WERI-Rb-1 (cell line): ENCODE results near the gene C7orf25.

Experiments
- DNase-seq: peaks from one replicate; pipeline ENCODE4 v3.0.0-alpha.2; 2020
- H3K27ac ChIP-seq: fragments of 250-450 bp; sonication (Bioruptor Pico); 2 replicates; pipeline ENCODE4 v1.5.1; 2020; ENCODE audit warnings: mild to moderate bottlenecking, moderate library complexity
- H3K27me3 ChIP-seq: fragments of 250-450 bp; sonication (Bioruptor Pico); 2 replicates; pipeline ENCODE4 v1.5.1; 2021; ENCODE audit warnings: mild to moderate bottlenecking, low read depth, moderate library complexity; ENCODE audit not compliant: insufficient read depth, severe bottlenecking
- H3K36me3 ChIP-seq: fragments of 250-450 bp; sonication (Bioruptor Pico); 2 replicates; pipeline ENCODE4 v1.5.1; 2020; ENCODE audit warnings: mild to moderate bottlenecking, moderate library complexity
- H3K4me3 ChIP-seq: 2 replicates; pipeline ENCODE4 v1.5.1; 2011; ENCODE audit warnings: low read depth, mild to moderate bottlenecking, control low read depth, low read length
- H3K9me3 ChIP-seq: fragments of 250-450 bp; sonication (Bioruptor Pico); 2 replicates; pipeline ENCODE4 v1.5.1; 2021; ENCODE audit warnings: mild to moderate bottlenecking, moderate library complexity; ENCODE audit not compliant: severe bottlenecking
- CTCF ChIP-seq: IDR thresholded peaks from 2 replicates; pipeline ENCODE4 v1.5.1; 2011; ENCODE audit warnings: low read depth, mild to moderate bottlenecking, control low read depth, inconsistent platforms, low read length

C7orf25 gene

GRCh38 chr7:42940985-42941847, 29.3 kb upstream of the C7orf25 start:
- Histone ChIP-seq H3K9me3 (no peaks in the 10 kb centered on the region), H3K27ac (no peak overlapping the region)
- DNase-seq: peak; percentile 86

GRCh38 chr7:42939457-42940240, 27.8 kb upstream of the C7orf25 start:
- H3K9me3 ChIP-seq: no peaks in the 10 kb centered on the region
- DNase-seq: no peak
- H3K36me3 ChIP-seq: peaks cover 35% of the 10 kb centered on the region
- no peak for TF ChIP-seq CTCF
- H3K27ac ChIP-seq: no peak overlapping the region
- H3K27me3 ChIP-seq: no peaks in the 10 kb centered on the region
- H3K4me3 ChIP-seq: no peak overlapping the region

More at GRCh38 chr7:42940985-42941847, 29.3 kb upstream of the C7orf25 start:
- peaks cover 21% of the 10 kb centered on the region for H3K36me3 ChIP-seq
- no peaks in the 10 kb centered on the region for H3K27me3 ChIP-seq
- no peak overlapping the region for H3K4me3 ChIP-seq
- peak; percentile 81 for TF ChIP-seq CTCF

- no peak for TF ChIP-seq CTCF
Observed at GRCh38 chr7:42935861-42936260, 24.0 kb upstream of the C7orf25 start.

GRCh38 chr7:42934291-42934690, 22.4 kb upstream of the C7orf25 start:
- peaks cover 29% of the 10 kb centered on the region for H3K36me3 ChIP-seq
- no peaks in the 10 kb centered on the region for H3K27me3 ChIP-seq

More at GRCh38 chr7:42935861-42936260, 24.0 kb upstream of the C7orf25 start:
- no peak overlapping the region for H3K27ac ChIP-seq
- peaks cover 35% of the 10 kb centered on the region for H3K36me3 ChIP-seq
- no peak overlapping the region for H3K4me3 ChIP-seq
- DNase-seq: no peak
- H3K9me3 ChIP-seq: no peaks in the 10 kb centered on the region
- H3K27me3 ChIP-seq: no peaks in the 10 kb centered on the region

More at GRCh38 chr7:42934291-42934690, 22.4 kb upstream of the C7orf25 start:
- TF ChIP-seq CTCF: no peak
- Histone ChIP-seq H3K4me3 (no peak overlapping the region), H3K9me3 (no peaks in the 10 kb centered on the region), H3K27ac (no peak overlapping the region)
- no peak for DNase-seq
